UCSD-AML1 (cell line): Measurements from ENCODE around the gene SPTBN1.

ENCODE experiments used
- DNase-seq: peaks from one replicate; lab custom pipeline; 2025; ENCODE audit not compliant: unreplicated experiment; lab: John Stamatoyannopoulos, UW

The SPTBN1 gene

GRCh38 chr2:54667726-54668650 lies 211.9 kb downstream of the SPTBN1 start:
- DNase-seq: no peak

- DNase-seq: no peak
Observed at GRCh38 chr2:54668711-54669110, 212.6 kb downstream of the SPTBN1 start.

DNA sequence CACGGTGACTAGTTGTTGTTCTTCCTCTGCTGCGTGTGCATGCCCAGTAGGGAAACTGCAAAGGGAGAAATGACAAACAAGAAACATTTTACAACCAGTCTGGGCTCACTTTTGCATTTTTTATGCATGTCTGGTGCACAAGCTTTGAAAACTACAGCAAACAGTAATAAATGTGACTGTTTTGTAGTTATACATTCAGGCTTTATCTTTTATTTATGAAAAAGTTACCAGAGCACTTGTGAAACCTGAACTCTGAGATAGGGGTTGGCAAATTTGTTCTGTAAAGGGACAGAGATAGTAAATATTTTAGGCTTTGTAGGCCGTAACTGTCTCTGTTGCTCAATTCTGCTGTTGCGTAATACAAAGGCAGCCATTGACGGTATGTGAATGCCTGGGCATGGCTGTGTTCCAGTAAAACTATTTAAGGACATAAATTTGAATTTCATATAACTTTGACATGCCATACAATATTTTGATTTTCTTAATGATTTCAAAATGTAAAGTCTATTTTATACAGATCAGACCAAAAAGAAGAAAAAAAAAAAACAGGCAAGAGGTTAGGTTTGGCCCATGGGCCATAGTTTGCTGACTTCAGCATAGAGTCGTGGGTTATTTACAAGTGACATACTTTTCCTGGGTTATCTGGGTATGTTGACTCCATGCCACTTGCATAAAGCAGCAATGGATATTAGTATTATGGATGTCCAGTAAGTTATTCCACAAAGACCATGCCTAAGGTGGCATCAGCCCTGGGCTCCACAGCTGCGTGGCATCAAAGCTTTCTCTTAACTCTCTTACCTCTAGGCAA lies 213.8 kb downstream of the SPTBN1 start:
- DNase-seq: no peak

DNA sequence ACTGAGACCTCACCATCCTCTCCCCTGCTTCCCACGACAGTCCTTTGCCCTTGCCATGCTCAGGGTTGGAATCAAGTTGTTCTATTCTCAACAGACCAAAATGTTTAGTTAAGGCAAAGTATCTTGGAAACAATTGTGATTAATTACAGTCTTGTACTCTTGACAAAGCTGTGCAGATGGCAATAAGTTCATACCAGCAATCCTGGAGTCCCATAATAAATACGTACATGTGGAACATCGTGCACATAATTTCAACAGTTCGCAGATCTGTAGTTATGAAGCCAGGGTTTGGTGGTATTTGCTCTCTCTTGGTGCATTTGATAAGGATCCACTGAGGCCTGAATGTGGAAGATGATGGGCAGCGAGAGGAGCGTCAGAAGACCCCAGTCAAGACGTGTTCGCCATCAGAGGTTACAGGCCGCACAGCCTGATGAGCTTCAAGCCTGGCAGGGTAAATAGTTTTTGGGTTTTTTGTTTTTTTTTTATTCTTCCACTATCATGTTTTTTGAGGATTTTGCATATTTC lies 214.4 kb downstream of the SPTBN1 start:
- DNase-seq: no peak

DNA sequence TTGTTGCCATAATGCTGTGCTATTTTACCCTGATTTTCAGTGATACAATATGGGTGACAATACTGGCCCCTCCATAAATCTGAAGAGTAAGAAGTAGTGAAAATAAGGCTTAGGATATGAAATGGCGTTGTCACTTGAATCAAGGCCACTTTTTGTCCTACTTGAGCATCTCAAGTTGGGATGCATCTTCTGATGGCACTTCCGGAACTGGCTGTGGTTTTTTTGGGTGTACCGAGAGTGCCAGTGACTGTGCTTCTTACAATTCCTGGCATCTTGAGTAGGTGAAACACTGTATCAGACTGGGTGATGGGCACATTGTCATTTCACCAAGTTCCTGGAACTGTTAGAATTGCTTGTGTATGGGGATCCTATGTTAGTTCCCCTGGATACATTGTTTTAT lies 214.9 kb downstream of the SPTBN1 start:
- DNase-seq: no peak

- no peak for DNase-seq
Observed at GRCh38 chr2:54671875-54672589, 215.9 kb downstream of the SPTBN1 start.

GRCh38 chr2:54672590-54673456 lies 216.7 kb downstream of the SPTBN1 start:
- DNase-seq: no peak

- peak; percentile 90 for DNase-seq
Observed at GRCh38 chr2:54673501-54673998, 217.4 kb downstream of the SPTBN1 start.

DNA sequence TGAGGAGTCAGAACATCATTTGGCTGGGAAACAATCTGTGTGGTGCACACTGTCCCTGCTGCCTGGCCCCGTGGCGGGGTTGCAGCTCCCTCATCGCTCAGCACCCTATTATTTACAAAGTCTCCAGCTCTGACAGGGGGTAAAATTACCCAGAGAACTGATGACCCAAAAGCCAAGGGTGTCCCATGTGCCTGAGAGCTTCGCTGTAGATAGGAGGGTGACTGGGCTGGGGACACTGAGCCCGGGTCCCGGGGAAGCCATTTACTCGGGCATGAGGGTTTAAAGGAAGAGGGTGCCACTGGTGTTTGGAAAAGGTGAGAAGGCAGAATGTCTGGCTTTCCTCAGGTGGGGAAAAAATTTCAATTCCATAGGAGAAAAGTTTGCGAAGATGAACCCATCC lies 219.2 kb downstream of the SPTBN1 start:
- no peak for DNase-seq

- no peak for DNase-seq
Observed at GRCh38 chr2:54675738-54676137, 219.6 kb downstream of the SPTBN1 start.

- DNase-seq: no peak
Observed at GRCh38 chr2:54676656-54677055, 220.5 kb downstream of the SPTBN1 start.

- DNase-seq: no peak
Observed at GRCh38 chr2:54677476-54678265, 221.5 kb downstream of the SPTBN1 start.

- DNase-seq: no peak
Observed at GRCh38 chr2:54678719-54679118, 222.6 kb downstream of the SPTBN1 start.

DNA sequence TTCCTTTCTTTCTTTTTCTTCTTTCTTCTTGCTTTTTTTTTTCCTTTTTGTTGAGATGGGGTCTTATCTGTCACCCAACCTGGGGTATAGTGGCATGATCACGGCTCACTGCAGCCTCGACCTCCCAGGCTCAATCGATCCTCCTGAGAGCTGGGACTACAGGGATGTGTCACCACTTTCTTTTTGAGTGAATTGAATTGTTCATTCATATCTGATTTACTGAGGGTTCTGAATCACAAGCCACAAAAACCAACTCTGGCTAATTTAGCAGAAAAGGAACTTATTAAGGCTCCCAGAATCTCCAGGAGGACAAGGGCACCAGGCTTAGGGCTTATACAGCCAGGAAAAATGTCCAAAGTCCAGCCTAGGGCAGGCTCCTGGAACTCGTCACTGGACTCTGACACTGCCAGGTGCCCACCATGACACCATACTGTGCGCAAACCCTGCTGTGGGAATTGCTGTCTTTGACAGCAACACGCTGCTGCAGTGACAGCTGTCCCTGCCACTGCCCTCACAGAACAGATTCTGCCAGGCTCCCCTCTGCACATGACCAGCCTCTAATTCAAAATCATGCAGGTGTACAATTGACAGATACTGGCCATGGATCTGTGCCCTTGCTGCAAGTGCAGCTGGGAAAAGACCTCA lies 224.4 kb downstream of the SPTBN1 start:
- no peak for DNase-seq

- no peak for DNase-seq
Observed at GRCh38 chr2:54681416-54681815, 225.3 kb downstream of the SPTBN1 start.

DNA sequence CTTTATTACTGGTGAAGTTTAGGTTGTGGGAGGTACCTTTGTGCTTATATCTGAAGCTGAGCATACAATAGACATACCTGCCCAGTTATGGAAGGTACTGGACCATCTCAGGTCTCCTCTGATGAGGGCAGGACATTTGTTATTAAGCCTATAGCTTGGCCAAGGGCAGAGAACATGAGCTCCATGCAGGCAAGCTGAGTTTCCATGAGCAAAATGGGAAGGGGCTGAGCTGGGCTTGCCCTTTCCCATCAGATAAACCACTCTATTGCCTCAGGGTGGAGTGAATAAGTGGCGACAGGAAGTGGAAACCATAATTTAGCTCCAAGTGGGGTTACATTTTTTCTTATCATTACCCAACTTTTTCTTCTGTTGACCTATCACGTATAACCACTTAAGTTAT lies 227.5 kb downstream of the SPTBN1 start:
- DNase-seq: no peak

DNA sequence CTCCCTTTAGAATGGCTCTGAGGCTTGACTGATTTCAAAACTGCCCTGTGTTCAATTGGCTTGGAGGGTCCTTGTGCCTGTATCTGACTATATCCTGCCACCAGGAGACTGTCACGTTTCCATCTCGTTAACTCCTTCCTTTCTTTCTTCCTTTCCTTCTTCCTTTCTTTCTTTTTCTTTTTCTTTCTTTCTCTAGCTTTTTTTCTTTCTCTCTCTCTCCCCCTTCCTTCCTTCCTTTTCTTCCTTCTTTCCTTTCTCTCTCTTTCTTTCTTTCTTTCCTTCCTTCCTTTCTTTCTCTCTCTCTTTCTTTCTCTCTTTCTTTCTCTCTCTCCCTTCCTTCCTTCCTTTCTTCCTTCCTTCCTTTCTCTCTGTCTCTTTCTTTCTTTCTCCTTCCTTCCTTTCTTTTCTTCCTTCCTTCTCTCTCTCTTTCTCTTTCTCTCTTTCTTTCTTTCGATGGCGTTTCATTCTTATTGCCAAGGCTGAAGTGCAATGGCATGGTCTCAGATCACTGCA lies 229.2 kb downstream of the SPTBN1 start:
- DNase-seq: no peak

- peak; percentile 26 for DNase-seq
Observed at GRCh38 chr2:54687595-54688152, 231.5 kb downstream of the SPTBN1 start.
